H1 (cell line): ENCODE results near the gene SNX25. TPM values are rescaled to one million over a fixed set of nuclear protein-coding genes. Genes with fewer than 3 reads are reported as not detected.
"Not testable (repeated sequence)": the region's sequence is repeated elsewhere in the genome, so short reads cannot be mapped to it uniquely, and the experiment has no call there.

ENCODE experiments used
- CTCF ChIA-PET: fragments of 300-600 bp; sonication (Branson Sonifier 250); formaldehyde crosslinking; loops from one replicate; lab custom pipeline; 2021; ENCODE audit not compliant: partially characterized antibody; lab: Charles Lee
- POLR2A ChIA-PET: fragments of 300-600 bp; sonication (Branson Sonifier 250); formaldehyde crosslinking; loops from one replicate; lab custom pipeline; 2021; ENCODE audit warnings: inconsistent platforms; ENCODE audit not compliant: partially characterized antibody; lab: Charles Lee
- DNase-seq, 2 experiments: peaks; one replicate each; pipeline versions ENCODE4 v3.0.0 to v3.0.0-alpha.2; 2010 to 2022; ENCODE audit warnings: low spot score in 2 of 2, low read depth in 1 of 2, mixed read lengths in 1 of 2
- FAIRE-seq: peaks from 2 replicates; lab custom pipeline; 2011; peaks lifted over from hg19 to GRCh38; lab: Jason Lieb, UNC
- H2AFZ ChIP-seq: 2 replicates; pipeline ENCODE4 v1.8.1; 2012; ENCODE audit warnings: low read length, inconsistent platforms
- H2AK5ac ChIP-seq: 2 replicates; pipeline ENCODE4 v1.6.1; 2013; ENCODE audit warnings: low read depth, low read length
- H2BK120ac ChIP-seq: replicated peaks from 2 replicates; pipeline ENCODE3; 2013; ENCODE audit warnings: low read depth, low read length, inconsistent platforms
- H2BK12ac ChIP-seq: 2 replicates; pipeline ENCODE4 v1.6.1; 2013; ENCODE audit warnings: low read depth, low read length
- H2BK15ac ChIP-seq: 2 replicates; pipeline ENCODE4 v1.6.1; 2013; ENCODE audit warnings: low read length
- H2BK20ac ChIP-seq: 2 replicates; pipeline ENCODE4 v1.6.1; 2013; ENCODE audit warnings: low read length
- H2BK5ac ChIP-seq: 2 replicates; pipeline ENCODE4 v1.6.1; 2013; ENCODE audit warnings: low read depth, low read length
- H3K14ac ChIP-seq: 2 replicates; pipeline ENCODE4 v1.6.1; 2013; ENCODE audit warnings: inconsistent platforms; ENCODE audit not compliant: insufficient read length
- H3K18ac ChIP-seq: 2 replicates; pipeline ENCODE4 v1.6.1; 2013; ENCODE audit warnings: low read length; ENCODE audit errors: extremely low read depth
- H3K23ac ChIP-seq: 2 replicates; pipeline ENCODE4 v1.6.1; 2013; ENCODE audit warnings: inconsistent platforms; ENCODE audit not compliant: insufficient read length
- H3K23me2 ChIP-seq: 2 replicates; pipeline ENCODE4 v1.6.1; 2013; ENCODE audit warnings: low read depth, low read length
- H3K27ac ChIP-seq: 2 replicates; pipeline ENCODE4 v1.6.1; 2011; ENCODE audit warnings: low read depth, low read length, inconsistent platforms
- H3K27me3 ChIP-seq, 4 experiments: replicated peaks in 1 of 4; 1 replicate in 1 of 4; 2 replicates in 3 of 4; pipeline versions ENCODE4 v1.6.1 to v1.8.1; 2011 to 2013; ENCODE audit warnings: low read length in 3 of 4, mild to moderate bottlenecking in 3 of 4, inconsistent platforms in 2 of 4, mixed read lengths in 2 of 4, moderate library complexity in 1 of 4; ENCODE audit not compliant: control insufficient read depth in 3 of 4, insufficient read depth in 3 of 4; ENCODE audit errors: extremely low read depth in 1 of 4
- H3K36me3 ChIP-seq, 4 experiments: 2 replicates each; pipeline versions ENCODE4 v1.6.1 to v1.8.1; 2011 to 2013; ENCODE audit warnings: mild to moderate bottlenecking in 4 of 4, low read length in 3 of 4, moderate library complexity in 2 of 4, control low read depth in 1 of 4, inconsistent platforms in 1 of 4; ENCODE audit not compliant: insufficient read depth in 4 of 4, control insufficient read depth in 2 of 4
- H3K4ac ChIP-seq: replicated peaks from 2 replicates; pipeline ENCODE3; 2013; ENCODE audit warnings: low read length, low read depth, mixed read lengths, inconsistent platforms; ENCODE audit not compliant: insufficient read length
- H3K4me1 ChIP-seq, 4 experiments: replicated peaks in 1 of 4; 1 replicate in 1 of 4; 2 replicates in 3 of 4; pipeline versions ENCODE4 v1.6.1 to v1.8.1; 2011 to 2013; ENCODE audit warnings: low read length in 3 of 4, inconsistent platforms in 2 of 4, mixed read lengths in 1 of 4; ENCODE audit not compliant: insufficient read depth in 4 of 4, control insufficient read depth in 3 of 4
- H3K4me2 ChIP-seq, 2 experiments: 2 replicates each; pipeline versions ENCODE4 v1.6.1 to v1.8.1; 2011 to 2013; ENCODE audit warnings: low read depth in 2 of 2, low read length in 2 of 2, control low read depth in 1 of 2, inconsistent platforms in 1 of 2, mild to moderate bottlenecking in 1 of 2; ENCODE audit not compliant: insufficient read depth in 1 of 2
- H3K4me3 ChIP-seq, 4 experiments: fragments of 200-600, 300-600 bp in 1 of 4; sonication (generic), shearing (Covaris generic), sonication (Bioruptor Twin) in 1 of 4; 2 replicates each; pipeline versions ENCODE4 v1.5.1 to v1.8.1; 2011 to 2016; ENCODE audit warnings: low read length in 4 of 4, low read depth in 3 of 4, control low read depth in 2 of 4, inconsistent platforms in 2 of 4, mild to moderate bottlenecking in 2 of 4, mixed read lengths in 1 of 4, moderate library complexity in 1 of 4; ENCODE audit not compliant: insufficient read depth in 2 of 4; ENCODE audit errors: extremely low read depth in 1 of 4
- H3K56ac ChIP-seq: replicated peaks from 2 replicates; pipeline ENCODE3; 2013; ENCODE audit warnings: low read depth, mild to moderate bottlenecking, mixed read lengths, low read length, inconsistent platforms; ENCODE audit not compliant: insufficient read length
- H3K79me1 ChIP-seq: 2 replicates; pipeline ENCODE4 v1.6.1; 2013; ENCODE audit warnings: low read depth, low read length, control low read depth
- H3K79me2 ChIP-seq, 2 experiments: 2 replicates each; pipeline versions ENCODE4 v1.6.1 to v1.8.1; 2012 to 2013; ENCODE audit warnings: low read length in 2 of 2, mild to moderate bottlenecking in 2 of 2, inconsistent platforms in 1 of 2; ENCODE audit not compliant: insufficient read depth in 2 of 2, control insufficient read depth in 1 of 2
- H3K9ac ChIP-seq, 4 experiments: replicated peaks in 1 of 4; 1 replicate in 1 of 4; 2 replicates in 3 of 4; pipeline versions ENCODE4 v1.6.1 to v1.8.1; 2011 to 2013; ENCODE audit warnings: low read depth in 3 of 4, low read length in 3 of 4, control low read depth in 2 of 4, mild to moderate bottlenecking in 2 of 4, moderate library complexity in 2 of 4, inconsistent platforms in 1 of 4; ENCODE audit errors: extremely low read depth in 1 of 4
- H3K9me3 ChIP-seq, 2 experiments: 2 replicates each; pipeline versions ENCODE4 v1.6.1 to v1.8.1; 2012 to 2013; ENCODE audit warnings: mild to moderate bottlenecking in 2 of 2, moderate library complexity in 2 of 2, control low read depth in 1 of 2, inconsistent platforms in 1 of 2, low read depth in 1 of 2, low read length in 1 of 2, mixed read lengths in 1 of 2; ENCODE audit not compliant: insufficient read depth in 2 of 2
- H4K20me1 ChIP-seq, 2 experiments: replicated peaks in 1 of 2; 2 replicates each; pipeline versions ENCODE3 to v1.8.1; 2011 to 2013; ENCODE audit warnings: inconsistent platforms in 2 of 2, low read length in 2 of 2, mild to moderate bottlenecking in 1 of 2; ENCODE audit not compliant: insufficient read depth in 2 of 2, control insufficient read depth in 1 of 2
- H4K5ac ChIP-seq: 2 replicates; pipeline ENCODE4 v1.6.1; 2013; ENCODE audit warnings: low read length, low read depth, mixed read lengths, inconsistent platforms; ENCODE audit not compliant: insufficient read length
- H4K8ac ChIP-seq: 2 replicates; pipeline ENCODE4 v1.8.0; 2013; ENCODE audit warnings: mild to moderate bottlenecking, moderate library complexity, low read length, inconsistent platforms; ENCODE audit not compliant: insufficient read depth; ENCODE audit errors: extremely low read depth
- H4K91ac ChIP-seq: replicated peaks from 2 replicates; pipeline ENCODE3; 2013; ENCODE audit warnings: low read length, mixed read lengths, inconsistent platforms; ENCODE audit not compliant: insufficient read length
- WGBS, 2 experiments: shearing (Covaris generic) in 1 of 2; methylation state at CpG; one replicate each; pipeline versions ENCODE4 v1.1.6 to v1.1.7; 2013 to 2015; ENCODE audit warnings: low lambda C conversion rate in 2 of 2, mixed read lengths in 2 of 2, inconsistent platforms in 1 of 2, low coverage in 1 of 2, missing lambda C conversion rate in 1 of 2; ENCODE audit not compliant: insufficient replicate concordance in 2 of 2, insufficient coverage in 1 of 2, insufficient read length in 1 of 2; ENCODE audit errors: extremely low coverage in 1 of 2, missing lambda C conversion rate in 1 of 2; 5-methylcytosine and 5-hydroxymethylcytosine counted together
- polyA plus RNA-seq, 7 experiments: library from polyadenylated mRNA; depleted of rRNA in 3 of 7; stranded (reverse) in 5 of 7; unstranded in 2 of 7; fragments of >200 nt in 5 of 7; fragments of 200-250 nt in 2 of 7; gene quantifications; 1 replicate in 5 of 7; 2 replicates in 1 of 7; 4 replicates in 1 of 7; pipeline versions ENCODE4 v1.2.1 to v1.2.3, GENCODE V29; 2011 to 2013; ENCODE audit warnings: missing spikeins in 2 of 7, mixed read lengths in 2 of 7
- total RNA-seq: library from RNA; stranded (reverse); fragmentation: NEBNext Ultra II Directional; extraction: Animal tissue kit (Norgen Biotek cat#: 25700); gene quantifications from 2 replicates; pipeline ENCODE4 v1.2.1, GENCODE V29; 2021

SNX25 gene
- total and polyA plus RNA-seq, 2 of the 8 experiments (the other 6 are each of a cell fraction or from before 2014, with no cell fraction given), result 5.4 to 19.9 TPM

DNA sequence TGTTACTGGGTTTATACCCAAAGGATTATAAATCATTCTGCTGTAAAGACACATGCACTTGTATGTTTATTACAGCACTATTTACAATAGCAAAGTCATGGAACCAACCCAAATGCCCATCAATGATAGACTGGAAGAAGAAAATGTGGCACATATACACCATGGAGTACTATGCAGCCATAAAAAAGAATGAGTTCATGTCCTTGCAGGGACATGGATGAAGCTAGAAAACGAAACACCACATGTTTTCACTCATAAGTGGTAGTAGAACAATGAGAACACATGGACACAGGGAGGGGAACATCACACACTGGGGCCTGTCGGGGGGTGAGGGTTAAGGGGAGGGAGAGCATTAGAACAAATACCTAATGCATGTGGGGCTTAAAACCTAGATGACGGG lies 108.1 kb downstream of the SNX25 start:
- H3K79me1 ChIP-seq, DNase-seq, H3K4me3 ChIP-seq, H3K18ac ChIP-seq, H2BK120ac ChIP-seq, H3K27ac ChIP-seq, H3K9ac ChIP-seq, H4K20me1 ChIP-seq, H3K14ac ChIP-seq, H2BK12ac ChIP-seq, H4K8ac ChIP-seq, H3K79me2 ChIP-seq, H4K91ac ChIP-seq, H3K4me2 ChIP-seq, H2AK5ac ChIP-seq, H4K5ac ChIP-seq, H3K4me1 ChIP-seq, H3K23ac ChIP-seq, H3K4ac ChIP-seq, H2BK15ac ChIP-seq, H3K56ac ChIP-seq, H2AFZ ChIP-seq, H3K23me2 ChIP-seq, H2BK5ac ChIP-seq, H2BK20ac ChIP-seq, FAIRE-seq, H3K9me3 ChIP-seq, CTCF ChIA-PET, H3K27me3 ChIP-seq: not testable (repeated sequence)
- WGBS, 2 experiments, result 85% methylated on average over 3 of the region's 3 CpGs; no CpG with 5 or more reads in 1 of the 2 experiments
- H3K36me3 ChIP-seq, result peaks cover 0 to 19% (median 4%) of the 10 kb centered on the region in 4 experiments; a peak in 3 of 8 replicates
- POLR2A ChIA-PET, result interaction anchor here (0.7 kb wide), 1 partner anchor 10 kb away, joined by 3 read pairs; no protein-coding TSS in a partner anchor
